Measurements from ENCODE around the gene GTF2B. TPM values are rescaled to one million over a fixed set of nuclear protein-coding genes. Genes with fewer than 3 reads are reported as not detected.
"Not testable (repeated sequence)": the region's sequence is repeated elsewhere in the genome, so short reads cannot be mapped to it uniquely, and the experiment has no call there.

GTF2B gene, protein sequence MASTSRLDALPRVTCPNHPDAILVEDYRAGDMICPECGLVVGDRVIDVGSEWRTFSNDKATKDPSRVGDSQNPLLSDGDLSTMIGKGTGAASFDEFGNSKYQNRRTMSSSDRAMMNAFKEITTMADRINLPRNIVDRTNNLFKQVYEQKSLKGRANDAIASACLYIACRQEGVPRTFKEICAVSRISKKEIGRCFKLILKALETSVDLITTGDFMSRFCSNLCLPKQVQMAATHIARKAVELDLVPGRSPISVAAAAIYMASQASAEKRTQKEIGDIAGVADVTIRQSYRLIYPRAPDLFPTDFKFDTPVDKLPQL
- 174 TPM for total RNA-seq

DNA sequence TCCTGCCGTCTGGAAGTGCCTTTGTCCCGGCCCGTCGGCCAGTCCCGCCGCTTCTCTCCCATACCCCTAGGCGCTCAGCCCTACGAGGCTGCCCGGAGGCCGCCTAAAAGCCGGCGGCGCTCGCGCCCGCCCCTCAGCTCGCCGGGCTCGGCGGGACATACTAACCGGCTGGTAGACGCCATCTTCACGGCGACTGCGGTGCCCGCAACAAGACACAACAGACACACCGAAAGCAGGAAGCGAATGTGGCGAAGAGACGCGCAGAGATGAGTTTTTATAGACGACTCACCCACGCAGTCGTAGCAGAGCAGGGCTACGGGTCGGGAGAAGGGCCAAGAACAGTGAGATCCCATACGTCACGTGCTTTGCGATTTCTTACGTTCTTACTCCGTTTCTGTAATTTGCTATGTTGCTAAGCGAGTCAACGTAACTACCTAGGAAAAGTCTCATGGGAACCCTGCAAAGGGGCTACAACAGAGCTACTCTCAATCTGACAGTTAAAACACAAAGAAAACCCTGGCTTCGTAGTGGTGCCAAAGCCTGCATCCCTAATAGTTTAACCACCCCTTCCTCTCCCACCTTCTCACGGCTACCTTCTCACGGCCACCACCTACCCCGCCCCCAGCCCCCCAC, at the start of gene GTF2B:
TSS of gene GTF2B (minus strand) at position 250 of the 633 bp plus-strand sequence. CDS start at position 182, 68 bp downstream.
- Histone ChIP-seq H3K27me3 (ENCODE audit: insufficient read depth, low read length) (no peaks in the 10 kb centered on the region), H3K4me1 (ENCODE audit: insufficient read depth, low read length) (peaks cover 23% of the 10 kb centered on the region), H3K4me3 (ENCODE audit: low read length) (peak within 1 kb of the TSS; percentile 99), H3K9me3 (ENCODE audit: low read depth, low read length) (no peaks in the 10 kb centered on the region)

DNA sequence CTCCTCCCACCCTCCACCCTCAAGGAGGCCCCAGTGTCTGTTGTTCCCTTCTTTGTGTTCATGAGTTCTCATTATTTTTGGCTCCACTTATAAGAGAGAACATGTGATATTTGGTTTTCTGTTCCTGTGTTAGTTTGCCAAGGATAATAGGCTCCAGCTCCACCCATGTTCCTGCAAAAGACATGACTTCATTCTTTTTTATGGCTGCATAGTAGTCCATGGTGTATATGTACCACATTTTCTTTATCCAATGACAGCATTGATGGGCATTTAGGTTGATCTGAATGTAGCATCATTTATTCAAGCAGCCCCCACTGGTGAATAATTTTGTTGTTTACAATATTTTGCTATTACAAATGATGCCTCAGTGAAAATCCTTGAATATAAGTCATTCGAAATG, 47.2 kb upstream of the GTF2B start:
- H3K9me3 ChIP-seq (ENCODE audit: low read depth, low read length); H3K4me3 ChIP-seq (ENCODE audit: low read length); H3K4me1 ChIP-seq (ENCODE audit: insufficient read depth, low read length); H3K27me3 ChIP-seq (ENCODE audit: insufficient read depth, low read length): not testable (repeated sequence)

DNA sequence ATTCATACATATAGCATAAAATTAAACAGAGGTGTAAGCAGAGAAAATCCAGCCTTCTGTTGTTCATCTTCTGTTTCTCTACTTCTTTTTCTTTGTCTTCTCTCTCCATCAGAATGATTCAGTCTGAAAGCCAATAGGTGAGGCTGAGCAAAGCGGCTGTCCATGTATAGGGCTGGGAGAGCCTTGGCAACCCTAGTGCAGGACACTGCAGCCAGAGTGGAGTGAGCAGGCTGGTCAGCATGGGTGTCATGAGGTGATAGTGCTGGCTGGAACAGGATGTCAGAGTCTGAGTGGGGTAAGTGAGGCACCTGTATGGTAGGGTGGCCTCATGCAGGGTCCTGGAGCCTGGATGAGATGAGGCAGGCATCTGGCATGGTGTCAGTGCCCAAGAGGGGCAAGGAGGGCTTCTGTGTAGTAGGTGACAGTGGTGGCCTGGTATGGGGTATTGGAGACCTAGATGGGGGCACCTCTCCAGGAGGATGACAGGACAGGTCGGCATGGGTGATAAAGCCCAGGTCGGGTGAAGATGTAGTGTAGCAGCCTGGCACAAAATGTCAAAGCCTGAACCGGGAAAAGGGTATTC, 45.5 kb upstream of the GTF2B start:
- Histone ChIP-seq H3K27me3 (ENCODE audit: insufficient read depth, low read length) (no peaks in the 10 kb centered on the region), H3K4me3 (ENCODE audit: low read length) (no peak overlapping the region), H3K4me1 (ENCODE audit: insufficient read depth, low read length) (no peaks in the 10 kb centered on the region), H3K9me3 (ENCODE audit: low read depth, low read length) (no peaks in the 10 kb centered on the region)

DNA sequence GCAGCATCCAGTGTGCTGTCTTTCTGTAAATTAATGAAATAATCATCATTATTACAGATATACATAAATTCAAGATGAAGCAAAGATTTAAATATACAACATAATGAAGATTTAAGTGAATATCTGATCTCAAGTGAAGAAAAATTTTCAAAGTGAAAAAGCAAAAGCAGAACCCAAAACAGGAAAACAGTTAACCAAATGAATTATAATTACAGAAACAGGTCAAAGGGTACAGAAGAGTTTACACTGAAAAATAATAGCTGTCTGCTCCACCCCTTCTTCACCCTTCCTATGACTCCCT, 44.8 kb upstream of the GTF2B start:
- no peaks in the 10 kb centered on the region for H3K9me3 ChIP-seq (ENCODE audit: low read depth, low read length)
- no peak overlapping the region for H3K4me3 ChIP-seq (ENCODE audit: low read length)
- H3K27me3 ChIP-seq (ENCODE audit: insufficient read depth, low read length) = no peaks in the 10 kb centered on the region
- H3K4me1 ChIP-seq (ENCODE audit: insufficient read depth, low read length) = no peaks in the 10 kb centered on the region

DNA sequence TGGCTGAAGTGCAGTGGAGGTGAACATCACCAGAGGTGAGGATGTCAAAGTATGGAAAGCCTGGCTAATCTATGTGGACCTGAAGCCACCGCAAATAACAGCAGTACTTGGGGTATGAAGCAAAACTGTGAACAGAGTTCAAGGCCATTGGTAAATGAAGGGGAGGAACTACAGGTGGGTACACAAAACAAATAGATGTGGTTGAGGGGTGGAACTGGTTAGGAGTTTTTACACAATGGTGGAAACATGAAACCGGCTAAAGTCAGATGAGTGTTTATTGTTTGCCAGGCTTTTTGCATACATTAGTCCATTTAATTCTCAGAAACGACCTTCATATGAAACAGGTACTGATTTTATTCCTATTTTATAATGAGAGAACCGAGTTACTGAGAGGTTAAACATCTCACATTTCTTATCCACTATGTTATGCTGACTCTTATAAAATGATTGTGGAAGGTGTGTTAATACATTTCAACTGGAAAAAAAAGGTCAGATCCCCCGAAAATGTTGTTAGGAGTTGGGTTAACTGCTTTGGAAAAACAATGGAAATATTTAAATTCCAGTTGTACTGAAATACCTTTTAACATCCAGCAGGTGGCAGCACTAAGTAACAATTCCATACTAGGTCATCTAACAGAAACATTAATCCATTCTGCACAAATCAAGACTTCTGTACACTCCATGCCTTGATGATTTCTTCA, 44.3 kb upstream of the GTF2B start:
- Histone ChIP-seq H3K4me1 (ENCODE audit: insufficient read depth, low read length) (no peaks in the 10 kb centered on the region), H3K9me3 (ENCODE audit: low read depth, low read length) (no peaks in the 10 kb centered on the region), H3K4me3 (ENCODE audit: low read length) (no peak overlapping the region), H3K27me3 (ENCODE audit: insufficient read depth, low read length) (no peaks in the 10 kb centered on the region)

DNA sequence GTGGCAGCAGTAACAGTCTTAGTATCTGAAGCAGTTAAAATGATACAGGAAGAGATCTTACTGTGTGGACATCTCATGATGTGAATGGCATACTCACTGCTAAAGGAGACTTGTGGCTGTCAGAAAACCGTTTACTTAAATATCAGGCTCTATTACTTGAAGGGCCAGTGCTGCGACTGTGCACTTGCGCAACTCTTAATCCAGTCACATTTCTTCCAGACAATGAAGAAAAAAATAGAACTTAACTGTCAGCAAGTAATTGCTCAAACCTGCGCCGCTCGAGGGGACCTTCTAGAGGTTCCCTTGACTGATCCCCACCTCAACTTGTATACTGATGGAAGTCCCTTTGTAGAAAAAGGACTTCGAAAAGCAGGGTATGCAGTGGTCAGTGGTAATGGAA, 38.8 kb upstream of the GTF2B start:
- H3K4me3 ChIP-seq (ENCODE audit: low read length); H3K4me1 ChIP-seq (ENCODE audit: insufficient read depth, low read length); H3K27me3 ChIP-seq (ENCODE audit: insufficient read depth, low read length); H3K9me3 ChIP-seq (ENCODE audit: low read depth, low read length): not testable (repeated sequence)

DNA sequence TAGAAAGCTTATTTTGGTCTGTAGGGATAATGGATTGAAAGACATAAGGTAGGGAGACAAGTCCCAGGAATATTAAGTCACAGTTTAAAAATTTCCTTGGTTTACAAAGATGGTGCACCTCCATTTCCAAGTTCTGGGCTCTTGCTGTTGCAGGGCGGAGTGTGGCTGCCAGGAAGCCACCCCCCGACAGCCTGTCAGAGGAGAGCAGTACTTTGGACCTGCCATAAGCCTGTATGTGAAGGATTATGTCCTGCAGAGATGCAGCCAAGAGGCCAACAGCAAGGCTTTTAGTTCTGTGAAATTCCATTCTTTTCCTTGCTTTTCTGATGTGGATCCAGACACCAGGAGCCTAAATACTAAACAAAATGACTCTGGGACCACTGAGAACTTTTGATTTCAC, 31.9 kb upstream of the GTF2B start:
- no peak overlapping the region for H3K4me3 ChIP-seq (ENCODE audit: low read length)
- no peaks in the 10 kb centered on the region for H3K4me1 ChIP-seq (ENCODE audit: insufficient read depth, low read length)
- H3K27me3 ChIP-seq (ENCODE audit: insufficient read depth, low read length) = no peaks in the 10 kb centered on the region
- peaks cover 2% of the 10 kb centered on the region for H3K9me3 ChIP-seq (ENCODE audit: low read depth, low read length)

DNA sequence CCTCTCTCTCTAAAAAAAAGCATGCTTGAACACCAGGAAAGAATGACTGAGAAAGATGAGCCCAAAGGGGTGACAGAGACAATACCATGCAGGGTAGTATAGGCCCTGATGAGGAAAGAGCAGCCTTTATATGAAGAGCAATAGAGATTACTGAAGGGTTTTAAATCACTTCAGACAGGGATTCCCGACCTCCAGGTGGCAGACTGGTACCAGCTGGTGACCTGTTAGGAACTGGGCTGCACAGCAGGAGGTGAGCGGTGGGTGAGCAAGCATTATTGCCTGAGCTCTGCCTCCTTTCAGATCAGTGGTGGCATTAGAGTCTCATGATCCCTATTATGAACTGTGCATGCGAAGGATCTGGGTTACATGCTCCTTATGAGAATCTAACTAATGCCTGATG, 30.8 kb upstream of the GTF2B start:
- Histone ChIP-seq H3K9me3 (ENCODE audit: low read depth, low read length) (peaks cover 12% of the 10 kb centered on the region), H3K4me1 (ENCODE audit: insufficient read depth, low read length) (no peaks in the 10 kb centered on the region), H3K4me3 (ENCODE audit: low read length) (no peak overlapping the region), H3K27me3 (ENCODE audit: insufficient read depth, low read length) (no peaks in the 10 kb centered on the region)

DNA sequence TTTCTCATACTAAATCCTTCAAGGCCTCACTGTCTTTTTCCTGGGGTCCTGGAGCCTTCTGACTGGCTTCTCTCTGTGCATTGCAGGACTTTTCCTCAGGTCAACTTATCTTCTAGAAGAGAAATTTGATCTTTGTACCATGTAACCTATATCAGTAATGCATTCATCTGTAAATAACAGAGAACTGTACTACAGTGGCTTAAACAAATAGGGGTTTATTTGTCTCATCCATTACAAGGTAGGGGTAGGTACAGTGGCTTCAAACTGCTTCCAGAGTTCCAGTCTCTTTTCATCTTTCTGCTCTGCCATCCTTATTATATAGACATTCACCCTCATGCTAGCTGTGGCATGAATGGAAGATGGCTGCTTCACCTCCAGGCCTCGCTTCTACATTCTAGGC, 29.5 kb upstream of the GTF2B start:
- Histone ChIP-seq H3K27me3 (ENCODE audit: insufficient read depth, low read length) (no peaks in the 10 kb centered on the region), H3K4me1 (ENCODE audit: insufficient read depth, low read length) (no peaks in the 10 kb centered on the region), H3K4me3 (ENCODE audit: low read length) (no peak overlapping the region), H3K9me3 (ENCODE audit: low read depth, low read length) (peaks cover 26% of the 10 kb centered on the region)

DNA sequence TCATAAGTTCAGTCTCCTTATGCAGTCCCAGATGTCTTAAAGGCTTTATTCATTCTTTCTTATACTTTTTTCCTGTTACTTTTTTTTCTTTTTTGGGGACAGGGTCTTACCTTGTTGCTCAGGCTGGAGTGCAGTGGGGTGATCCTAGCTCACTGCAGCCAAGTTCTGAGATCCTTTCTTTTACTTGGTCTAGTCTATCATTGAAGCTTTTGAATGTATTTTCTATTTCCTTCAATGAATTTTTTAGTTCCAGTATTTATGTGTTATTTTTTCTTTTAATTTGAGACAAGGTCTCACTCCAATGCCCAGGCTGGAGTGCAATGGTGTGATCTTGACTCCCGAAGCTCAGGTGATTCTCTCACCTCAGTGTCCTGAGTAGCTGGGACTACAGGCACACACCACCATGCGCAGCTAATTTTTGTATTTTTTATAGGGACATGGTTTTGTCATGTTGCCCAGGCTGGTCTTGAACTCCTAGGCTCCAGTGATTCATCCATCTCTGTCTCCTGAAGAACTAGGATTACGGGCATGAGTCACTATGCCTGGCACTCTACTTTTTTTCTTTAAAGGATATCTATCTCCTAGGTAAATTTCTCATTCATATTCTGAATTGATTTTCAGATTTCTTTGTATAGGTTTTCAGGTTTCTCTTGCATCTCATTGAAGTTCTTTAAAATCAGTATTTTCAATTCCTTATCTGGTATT, 26.1 kb upstream of the GTF2B start:
- H3K4me3 ChIP-seq (ENCODE audit: low read length) = no peak overlapping the region
- peaks cover 33% of the 10 kb centered on the region for H3K9me3 ChIP-seq (ENCODE audit: low read depth, low read length)
- no peaks in the 10 kb centered on the region for H3K4me1 ChIP-seq (ENCODE audit: insufficient read depth, low read length)
- no peaks in the 10 kb centered on the region for H3K27me3 ChIP-seq (ENCODE audit: insufficient read depth, low read length)

DNA sequence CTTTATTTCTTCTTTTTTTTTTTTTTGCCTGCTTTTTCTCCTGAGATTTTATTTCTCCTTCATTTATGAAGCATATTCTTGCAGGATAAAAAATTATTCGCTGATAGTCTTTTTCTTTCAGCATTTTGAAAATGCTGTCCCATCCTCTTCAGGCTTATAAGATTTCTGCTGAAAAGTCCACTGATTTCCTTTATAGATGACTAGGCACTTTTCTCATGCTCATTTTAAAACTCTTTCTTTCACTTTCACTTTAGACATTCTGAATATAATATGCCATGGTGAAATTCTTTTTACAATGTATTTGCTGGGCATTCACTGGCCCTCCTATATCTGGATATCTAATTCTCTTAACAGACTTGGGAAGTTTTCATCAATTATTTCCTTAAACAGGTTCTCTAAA, 25.5 kb upstream of the GTF2B start:
- Histone ChIP-seq H3K4me1 (ENCODE audit: insufficient read depth, low read length) (no peaks in the 10 kb centered on the region), H3K9me3 (ENCODE audit: low read depth, low read length) (peaks cover 33% of the 10 kb centered on the region), H3K4me3 (ENCODE audit: low read length) (no peak overlapping the region), H3K27me3 (ENCODE audit: insufficient read depth, low read length) (no peaks in the 10 kb centered on the region)

DNA sequence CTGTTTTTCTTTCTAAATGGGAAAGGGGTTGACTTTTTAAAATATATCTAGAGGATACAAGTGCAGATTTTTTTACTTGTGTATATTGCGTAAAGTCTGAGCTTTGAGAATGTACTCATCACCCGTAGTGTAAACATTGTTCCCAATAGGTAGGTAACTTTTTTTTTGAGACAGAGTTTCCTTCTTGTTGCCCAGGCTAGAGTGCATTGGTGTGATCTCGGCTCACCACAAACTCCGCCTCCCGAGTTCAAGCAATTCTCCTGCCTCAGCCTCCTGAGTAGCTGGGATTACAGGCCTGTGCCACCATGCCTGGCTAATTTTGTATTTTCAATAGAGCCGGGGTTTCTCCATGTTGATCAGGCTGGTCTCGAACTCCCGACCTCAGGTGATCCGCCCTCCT, 20.4 kb upstream of the GTF2B start:
- H3K4me1 ChIP-seq (ENCODE audit: insufficient read depth, low read length); H3K4me3 ChIP-seq (ENCODE audit: low read length); H3K27me3 ChIP-seq (ENCODE audit: insufficient read depth, low read length): not testable (repeated sequence)
- H3K9me3 ChIP-seq (ENCODE audit: low read depth, low read length) = peaks cover 16% of the 10 kb centered on the region

DNA sequence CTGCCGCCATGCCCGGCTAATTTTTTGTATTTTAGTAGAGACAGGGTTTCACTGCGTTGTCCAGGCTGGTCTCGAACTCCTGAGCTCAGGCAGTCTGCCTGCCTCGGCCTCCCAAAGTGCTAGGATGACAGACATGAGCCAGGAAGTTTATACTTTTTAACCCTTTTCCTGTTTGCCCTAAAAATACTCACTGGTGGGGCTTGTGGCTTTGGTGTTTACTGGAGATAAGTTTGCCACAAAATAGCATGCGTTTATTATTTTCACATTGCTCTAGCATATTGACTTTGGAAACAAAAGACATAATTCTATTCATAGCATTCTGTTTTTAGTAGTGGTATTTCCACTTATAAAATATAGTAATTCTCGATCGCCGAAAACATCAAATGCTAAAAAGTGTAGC, 19.8 kb upstream of the GTF2B start:
- Histone ChIP-seq H3K9me3 (ENCODE audit: low read depth, low read length) (peaks cover 10% of the 10 kb centered on the region), H3K4me1 (ENCODE audit: insufficient read depth, low read length) (no peaks in the 10 kb centered on the region), H3K27me3 (ENCODE audit: insufficient read depth, low read length) (no peaks in the 10 kb centered on the region), H3K4me3 (ENCODE audit: low read length) (no peak overlapping the region)

DNA sequence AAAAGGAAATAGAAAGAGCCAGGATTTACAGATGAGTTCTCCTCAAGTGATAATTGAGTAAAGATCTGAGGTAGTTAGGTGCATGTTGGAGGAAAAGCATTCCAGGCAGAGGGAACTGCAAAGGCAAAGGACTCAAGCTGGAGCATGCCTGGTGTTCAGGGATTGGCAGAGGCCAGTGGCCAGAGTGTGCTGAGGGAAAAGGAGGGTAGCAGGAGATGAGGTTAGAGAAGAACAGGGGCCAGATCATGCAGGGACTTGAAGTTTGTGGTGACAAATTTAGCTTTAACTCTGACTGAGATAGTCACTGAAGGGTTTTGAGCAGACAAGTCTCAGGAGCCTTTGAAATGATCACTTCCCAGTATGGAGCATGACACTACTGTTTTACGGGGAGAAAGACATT, 19.0 kb upstream of the GTF2B start:
- no peaks in the 10 kb centered on the region for H3K27me3 ChIP-seq (ENCODE audit: insufficient read depth, low read length)
- no peak overlapping the region for H3K4me3 ChIP-seq (ENCODE audit: low read length)
- H3K9me3 ChIP-seq (ENCODE audit: low read depth, low read length) = peaks cover 2% of the 10 kb centered on the region
- H3K4me1 ChIP-seq (ENCODE audit: insufficient read depth, low read length) = no peaks in the 10 kb centered on the region

DNA sequence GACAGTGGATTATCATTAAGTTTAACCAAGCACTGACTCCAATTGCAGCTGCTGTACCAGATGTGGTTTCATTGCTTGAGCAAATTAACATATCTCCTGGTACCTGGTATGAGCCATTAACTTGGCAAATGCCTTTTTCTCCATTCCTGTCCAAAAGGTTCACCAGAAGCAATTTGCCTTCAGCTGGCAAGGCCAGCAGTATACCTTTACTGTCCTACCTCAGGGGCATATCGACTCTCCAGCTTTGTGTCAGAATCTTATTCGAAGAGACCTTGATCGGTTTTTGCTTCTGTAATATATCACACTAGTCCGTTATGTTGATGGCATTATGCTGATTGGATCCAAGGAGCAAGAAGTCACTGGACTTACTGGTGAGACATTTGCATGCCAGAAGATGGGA, 9.5 kb upstream of the GTF2B start:
- no peak overlapping the region for H3K4me3 ChIP-seq (ENCODE audit: low read length)
- no peaks in the 10 kb centered on the region for H3K4me1 ChIP-seq (ENCODE audit: insufficient read depth, low read length)
- H3K9me3 ChIP-seq (ENCODE audit: low read depth, low read length) = no peaks in the 10 kb centered on the region
- H3K27me3 ChIP-seq (ENCODE audit: insufficient read depth, low read length) = no peaks in the 10 kb centered on the region
